MM.1S (cell line): ENCODE results near the gene DDI1.

Source experiments
- DNase-seq: peaks from one replicate; pipeline ENCODE4 v3.0.0-alpha.2; 2015
- H2AFZ ChIP-seq: fragments of 300-600 bp; sonication (generic); 2 replicates; pipeline ENCODE4 v1.6.0; 2016; ENCODE audit warnings: antibody characterized with exemption, low read length
- H3F3A ChIP-seq: fragments of 300-600 bp; sonication (generic); 2 replicates; pipeline ENCODE4 v1.6.1; 2016; ENCODE audit warnings: mild to moderate bottlenecking, antibody characterized with exemption, low read length, moderate library complexity, mixed read lengths; ENCODE audit not compliant: insufficient read depth
- H3K27ac ChIP-seq: fragments of 300-600 bp; sonication (generic); 2 replicates; pipeline ENCODE4 v1.5.1; 2016; ENCODE audit warnings: mild to moderate bottlenecking, low read length
- H3K27me3 ChIP-seq: fragments of 300-600 bp; sonication (generic); replicated peaks from 2 replicates; pipeline ENCODE4 v1.6.0; 2016; ENCODE audit warnings: low read length; ENCODE audit not compliant: insufficient read depth
- H3K36me3 ChIP-seq: fragments of 300-600 bp; sonication (generic); replicated peaks from 2 replicates; pipeline ENCODE4 v1.6.1; 2016; ENCODE audit warnings: mild to moderate bottlenecking, low read length, mixed read lengths; ENCODE audit not compliant: insufficient read depth
- H3K4me1 ChIP-seq: fragments of 300-600 bp; sonication (generic); 2 replicates; pipeline ENCODE4 v1.6.1; 2016; ENCODE audit warnings: low read length, mixed read lengths
- H3K4me2 ChIP-seq: fragments of 300-600 bp; sonication (generic); 2 replicates; pipeline ENCODE4 v1.6.0; 2016; ENCODE audit warnings: low read depth, low read length
- H3K4me3 ChIP-seq: fragments of 300-600 bp; sonication (generic); 2 replicates; pipeline ENCODE4 v1.5.1; 2016; ENCODE audit warnings: low read length, mixed read lengths
- H3K79me2 ChIP-seq: fragments of 300-600 bp; sonication (generic); 2 replicates; pipeline ENCODE4 v1.6.1; 2016; ENCODE audit warnings: mixed run types, low read length, mixed read lengths
- H3K9ac ChIP-seq: fragments of 300-600 bp; sonication (generic); 2 replicates; pipeline ENCODE4 v1.6.1; 2016; ENCODE audit warnings: low read length, mixed read lengths
- H3K9me2 ChIP-seq: fragments of 300-600 bp; sonication (generic); replicated peaks from 2 replicates; pipeline ENCODE4 v1.6.1; 2016; ENCODE audit warnings: mild to moderate bottlenecking, low read length, mixed read lengths; ENCODE audit not compliant: insufficient read depth
- H3K9me3 ChIP-seq: fragments of 300-600 bp; sonication (generic); replicated peaks from 2 replicates; pipeline ENCODE4 v1.6.1; 2016; ENCODE audit warnings: mild to moderate bottlenecking, low read length, mixed read lengths; ENCODE audit not compliant: insufficient read depth
- H4K20me1 ChIP-seq: fragments of 300-600 bp; sonication (generic); 2 replicates; pipeline ENCODE4 v1.6.1; 2016; ENCODE audit warnings: mild to moderate bottlenecking, low read length, moderate library complexity, mixed read lengths; ENCODE audit not compliant: insufficient read depth
- EZH2 ChIP-seq: fragments of 300-600 bp; sonication (generic); optimal IDR thresholded peaks from 2 replicates; pipeline ENCODE3; 2017; ENCODE audit warnings: low read depth, mild to moderate bottlenecking, antibody characterized with exemption, low read length, mixed read lengths
- EZH2phosphoT487 ChIP-seq: fragments of 300-600 bp; sonication (generic); IDR thresholded peaks from 2 replicates; pipeline ENCODE4 v1.6.1; 2018; ENCODE audit warnings: antibody characterized with exemption, low read length
- TF ChIP-seq, protein P1 (sequence below): fragments of 300-600 bp; sonication (generic); IDR thresholded peaks from 2 replicates; pipeline ENCODE4 v1.5.1; 2016; ENCODE audit warnings: antibody characterized with exemption, low read length, mixed read lengths

DDI1 gene

DNA sequence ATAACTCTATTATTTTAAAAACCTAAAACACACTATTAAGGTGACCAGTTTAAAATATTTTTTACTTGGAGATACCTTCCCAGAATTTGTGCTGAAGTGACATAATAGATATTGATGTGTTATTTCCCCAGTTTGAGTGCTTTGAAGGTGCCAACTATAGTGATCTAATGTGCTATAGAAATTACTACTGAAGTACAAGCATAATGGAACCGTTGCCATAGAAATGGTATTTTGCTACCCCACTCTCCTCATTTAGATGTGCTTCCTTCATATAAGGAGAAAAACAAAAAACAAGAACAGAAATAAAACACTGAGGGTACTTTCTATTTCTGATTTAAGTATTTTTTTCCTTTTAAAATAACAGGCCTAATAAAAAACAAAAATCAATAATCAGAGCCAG lies 19.2 kb downstream of the DDI1 start:
- H3K4me3 ChIP-seq, result no peak overlapping the region
- no peaks in the 10 kb centered on the region for H3K27me3 ChIP-seq
- no peaks in the 10 kb centered on the region for H3K79me2 ChIP-seq
- no peaks in the 10 kb centered on the region for H3K4me1 ChIP-seq
- no peaks in the 10 kb centered on the region for H4K20me1 ChIP-seq
- H3K36me3 ChIP-seq, result no peaks in the 10 kb centered on the region
- H3K4me2 ChIP-seq, result no peak overlapping the region
- H3K9me3 ChIP-seq, result no peaks in the 10 kb centered on the region
- H2AFZ ChIP-seq, result no peak overlapping the region
- TF ChIP-seq, protein P1, sequence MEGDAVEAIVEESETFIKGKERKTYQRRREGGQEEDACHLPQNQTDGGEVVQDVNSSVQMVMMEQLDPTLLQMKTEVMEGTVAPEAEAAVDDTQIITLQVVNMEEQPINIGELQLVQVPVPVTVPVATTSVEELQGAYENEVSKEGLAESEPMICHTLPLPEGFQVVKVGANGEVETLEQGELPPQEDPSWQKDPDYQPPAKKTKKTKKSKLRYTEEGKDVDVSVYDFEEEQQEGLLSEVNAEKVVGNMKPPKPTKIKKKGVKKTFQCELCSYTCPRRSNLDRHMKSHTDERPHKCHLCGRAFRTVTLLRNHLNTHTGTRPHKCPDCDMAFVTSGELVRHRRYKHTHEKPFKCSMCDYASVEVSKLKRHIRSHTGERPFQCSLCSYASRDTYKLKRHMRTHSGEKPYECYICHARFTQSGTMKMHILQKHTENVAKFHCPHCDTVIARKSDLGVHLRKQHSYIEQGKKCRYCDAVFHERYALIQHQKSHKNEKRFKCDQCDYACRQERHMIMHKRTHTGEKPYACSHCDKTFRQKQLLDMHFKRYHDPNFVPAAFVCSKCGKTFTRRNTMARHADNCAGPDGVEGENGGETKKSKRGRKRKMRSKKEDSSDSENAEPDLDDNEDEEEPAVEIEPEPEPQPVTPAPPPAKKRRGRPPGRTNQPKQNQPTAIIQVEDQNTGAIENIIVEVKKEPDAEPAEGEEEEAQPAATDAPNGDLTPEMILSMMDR, result no peak
- TF ChIP-seq EZH2phosphoT487 (no peak), EZH2 (no peak)
- DNase-seq, result no peak
- H3K9ac ChIP-seq, result no peak overlapping the region
- H3K9me2 ChIP-seq, result no peaks in the 10 kb centered on the region
- no peak overlapping the region for H3K27ac ChIP-seq
- no peaks in the 10 kb centered on the region for H3F3A ChIP-seq

- no peak for DNase-seq
- Histone ChIP-seq H3K4me2 (no peak overlapping the region), H3K27ac (no peak overlapping the region), H3K9ac (no peak overlapping the region), H3K79me2 (no peaks in the 10 kb centered on the region), H3F3A (no peaks in the 10 kb centered on the region), H2AFZ (no peak overlapping the region), H3K9me3 (no peaks in the 10 kb centered on the region), H3K27me3 (no peaks in the 10 kb centered on the region), H3K36me3 (no peaks in the 10 kb centered on the region), H3K4me3 (no peak overlapping the region), H3K4me1 (no peaks in the 10 kb centered on the region), H4K20me1 (no peaks in the 10 kb centered on the region), H3K9me2 (no peaks in the 10 kb centered on the region)
- TF ChIP-seq EZH2, result no peak
- no peak for TF ChIP-seq EZH2phosphoT487
- TF ChIP-seq, protein P1, result no peak
These were observed 21.5 kb downstream of the DDI1 start for GRCh38 chr11:104057908-104058307.

DNA sequence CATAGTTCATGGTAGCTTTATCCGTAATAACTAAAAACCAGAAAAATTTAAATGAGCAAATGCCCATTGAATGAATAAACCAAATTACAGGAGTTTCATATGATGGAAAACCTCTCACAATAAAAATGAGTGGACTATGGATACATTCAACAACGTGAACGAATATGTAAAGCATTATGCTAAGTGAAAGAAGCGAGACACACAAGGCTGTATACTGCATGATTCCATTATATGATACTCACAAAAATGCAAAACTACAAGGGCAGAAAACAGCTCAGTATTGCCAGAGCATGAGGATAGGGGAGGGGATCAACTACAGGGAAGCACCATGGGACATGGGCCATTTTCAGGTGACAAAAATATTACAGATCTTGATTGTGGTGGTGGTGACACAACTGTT lies 22.2 kb downstream of the DDI1 start:
- Histone ChIP-seq H3K4me3 (no peak overlapping the region), H3K36me3 (no peaks in the 10 kb centered on the region), H3K9me2 (no peaks in the 10 kb centered on the region), H3K79me2 (no peaks in the 10 kb centered on the region), H3K4me1 (no peaks in the 10 kb centered on the region), H3K27ac (no peak overlapping the region), H3K9ac (no peak overlapping the region), H3K9me3 (no peaks in the 10 kb centered on the region), H3K4me2 (no peak overlapping the region), H2AFZ (no peak overlapping the region), H4K20me1 (no peaks in the 10 kb centered on the region), H3F3A (no peaks in the 10 kb centered on the region), H3K27me3 (no peaks in the 10 kb centered on the region)
- no peak for DNase-seq
- TF ChIP-seq EZH2phosphoT487, result no peak
- TF ChIP-seq, protein P1, result no peak
- no peak for TF ChIP-seq EZH2
